ENCODE data around the gene PERM1.

DNA sequence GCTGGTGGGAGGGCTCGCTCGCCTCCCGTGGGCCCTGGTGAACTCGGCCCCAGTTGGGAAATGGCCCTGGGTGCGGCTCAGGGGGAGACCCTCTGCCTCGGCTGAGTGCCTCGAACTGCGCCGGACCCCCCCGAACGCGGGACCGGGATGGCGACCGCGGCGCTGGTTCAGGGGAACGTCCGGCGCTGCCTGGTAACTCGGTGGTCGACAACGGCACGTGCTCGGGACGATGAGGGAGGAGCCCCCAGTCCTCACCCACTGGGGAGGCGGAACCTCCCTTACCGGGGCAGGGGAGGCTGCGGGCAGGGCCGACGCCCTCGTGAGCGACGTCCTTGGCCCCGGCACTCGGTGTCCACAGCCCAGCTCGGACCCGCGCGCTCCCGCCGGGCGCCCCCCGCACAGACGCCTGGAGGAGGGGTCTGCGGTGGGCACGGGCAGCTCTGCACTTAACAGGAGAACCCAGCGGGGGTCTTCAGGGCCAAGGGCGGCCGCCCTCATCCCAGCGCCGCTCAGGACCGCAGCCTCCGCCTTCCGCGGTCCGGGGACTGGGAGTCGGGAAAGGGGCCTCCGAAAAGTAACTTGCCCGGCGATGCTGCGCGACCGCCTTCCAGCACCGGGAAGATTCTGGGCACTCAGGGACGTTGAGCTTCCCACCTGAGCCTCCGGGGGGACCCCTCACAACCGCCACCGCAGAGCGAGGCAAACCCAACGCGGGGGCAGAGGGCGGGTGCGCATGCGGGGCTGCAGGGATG, 16.3 kb upstream of the PERM1 start:
- TF ChIP-seq CTCF (IDR thresholded peaks at IDR 0.05) = no peak
- TF ChIP-seq POLR2A (IDR thresholded peaks at IDR 0.05; ENCODE audit: low read depth) = no peak

All from esophagus muscularis mucosa (tissue), 3 donors.